Neural progenitor cell (in vitro differentiated cells): ENCODE results near the gene QKI.

ENCODE experiments used
- EZH2 ChIP-seq: fragments of 200-600 bp; sonication (generic); IDR thresholded peaks from 2 replicates; pipeline ENCODE4 v1.6.1; 2017; ENCODE audit warnings: antibody characterized with exemption, mild to moderate bottlenecking, moderate library complexity
- TF ChIP-seq, protein P1 (sequence below): fragments of 200-600 bp; sonication (generic); IDR thresholded peaks from 2 replicates; pipeline ENCODE4 v1.5.1; 2017; ENCODE audit warnings: antibody characterized with exemption, mild to moderate bottlenecking

DNA sequence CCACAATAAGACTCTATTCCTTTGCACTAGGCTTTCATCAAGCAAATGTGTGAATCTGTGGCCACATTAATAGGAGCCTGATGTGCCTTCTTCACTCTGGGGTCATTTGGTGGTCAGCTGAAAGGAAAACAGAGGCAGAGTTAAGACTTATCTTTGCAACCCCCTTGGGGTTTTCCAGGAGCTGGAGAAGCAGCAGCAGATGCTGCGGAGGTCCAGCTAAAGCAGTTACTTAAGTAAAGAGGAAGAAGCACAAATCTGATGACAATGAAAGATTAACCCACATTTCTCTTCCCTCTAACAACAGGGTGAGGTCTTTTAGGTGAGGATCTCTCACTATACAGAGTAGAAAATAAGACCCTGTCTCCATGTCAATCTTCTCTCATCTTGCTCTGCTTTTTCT is 45.4 kb upstream of the QKI start:
- TF ChIP-seq EZH2: no peak
- TF ChIP-seq, protein P1, sequence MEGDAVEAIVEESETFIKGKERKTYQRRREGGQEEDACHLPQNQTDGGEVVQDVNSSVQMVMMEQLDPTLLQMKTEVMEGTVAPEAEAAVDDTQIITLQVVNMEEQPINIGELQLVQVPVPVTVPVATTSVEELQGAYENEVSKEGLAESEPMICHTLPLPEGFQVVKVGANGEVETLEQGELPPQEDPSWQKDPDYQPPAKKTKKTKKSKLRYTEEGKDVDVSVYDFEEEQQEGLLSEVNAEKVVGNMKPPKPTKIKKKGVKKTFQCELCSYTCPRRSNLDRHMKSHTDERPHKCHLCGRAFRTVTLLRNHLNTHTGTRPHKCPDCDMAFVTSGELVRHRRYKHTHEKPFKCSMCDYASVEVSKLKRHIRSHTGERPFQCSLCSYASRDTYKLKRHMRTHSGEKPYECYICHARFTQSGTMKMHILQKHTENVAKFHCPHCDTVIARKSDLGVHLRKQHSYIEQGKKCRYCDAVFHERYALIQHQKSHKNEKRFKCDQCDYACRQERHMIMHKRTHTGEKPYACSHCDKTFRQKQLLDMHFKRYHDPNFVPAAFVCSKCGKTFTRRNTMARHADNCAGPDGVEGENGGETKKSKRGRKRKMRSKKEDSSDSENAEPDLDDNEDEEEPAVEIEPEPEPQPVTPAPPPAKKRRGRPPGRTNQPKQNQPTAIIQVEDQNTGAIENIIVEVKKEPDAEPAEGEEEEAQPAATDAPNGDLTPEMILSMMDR: no peak
